GM21723 (cell line): ENCODE measurements around the gene SCN4B.

Experiments
- ATAC-seq: cut with Tn5 transposase; IDR thresholded peaks from one replicate; pipeline ENCODE4 v1.9.1; 2021; ENCODE audit warnings: mild to moderate bottlenecking, moderate library complexity; ENCODE audit not compliant: unreplicated experiment

SCN4B gene

GRCh38 chr11:118135051-118135795 is 17.4 kb downstream of the SCN4B start:
- ATAC-seq, result no peak

GRCh38 chr11:118133816-118134215 is 18.8 kb downstream of the SCN4B start:
- no peak for ATAC-seq

- ATAC-seq, result no peak
These were observed 20.1 kb downstream of the SCN4B start for GRCh38 chr11:118132385-118133151.

- ATAC-seq, result no peak
These were observed 23.0 kb downstream of the SCN4B start for GRCh38 chr11:118129471-118130172.

GRCh38 chr11:118128721-118129470 is 23.7 kb downstream of the SCN4B start:
- no peak for ATAC-seq

- ATAC-seq, result no peak
These were observed 24.3 kb downstream of the SCN4B start for GRCh38 chr11:118128310-118128709.

- no peak for ATAC-seq
These were observed 26.4 kb downstream of the SCN4B start for GRCh38 chr11:118126082-118126838.

- no peak for ATAC-seq
These were observed 27.6 kb downstream of the SCN4B start for GRCh38 chr11:118124929-118125535.

- ATAC-seq, result no peak
These were observed 31.8 kb downstream of the SCN4B start for GRCh38 chr11:118120793-118121192.

GRCh38 chr11:118117790-118118601 is 34.6 kb downstream of the SCN4B start:
- ATAC-seq, result no peak

- no peak for ATAC-seq
These were observed 37.6 kb downstream of the SCN4B start for GRCh38 chr11:118115048-118115447.

GRCh38 chr11:118114266-118114665 is 38.4 kb downstream of the SCN4B start:
- no peak for ATAC-seq

GRCh38 chr11:118112711-118113430 is 39.8 kb downstream of the SCN4B start:
- no peak for ATAC-seq

GRCh38 chr11:118111744-118112035 is 40.9 kb downstream of the SCN4B start:
- ATAC-seq, result no peak

- ATAC-seq, result no peak
These were observed 41.4 kb downstream of the SCN4B start for GRCh38 chr11:118111019-118111743.

GRCh38 chr11:118109231-118109630 is 43.4 kb downstream of the SCN4B start:
- ATAC-seq, result no peak

- ATAC-seq, result no peak
These were observed 44.1 kb downstream of the SCN4B start for GRCh38 chr11:118108513-118108912.

- no peak for ATAC-seq
These were observed 45.8 kb downstream of the SCN4B start for GRCh38 chr11:118106789-118107335.
